HFF-Myc (cell line): Measurements from ENCODE around the gene SFSWAP.

Experiments
- DNase-seq: peaks from one replicate; pipeline ENCODE4 v3.0.0-alpha.2; 2011; ENCODE audit warnings: low read depth; ENCODE audit errors: extremely low read depth
- H3K4me3 ChIP-seq: replicated peaks from 2 replicates; pipeline ENCODE4 v1.5.1; 2011; ENCODE audit warnings: low read depth, mild to moderate bottlenecking, control low read depth, low read length
- TF ChIP-seq, protein P1 (sequence below): IDR thresholded peaks from 2 replicates; pipeline ENCODE4 v1.5.1; 2012; ENCODE audit warnings: mild to moderate bottlenecking, low read depth, low read length, control low read depth; ENCODE audit errors: missing control alignments

SFSWAP gene

GRCh38 chr12:131752451-131752850, 41.6 kb downstream of the SFSWAP start:
- no peak overlapping the region for H3K4me3 ChIP-seq
- TF ChIP-seq, protein P1, sequence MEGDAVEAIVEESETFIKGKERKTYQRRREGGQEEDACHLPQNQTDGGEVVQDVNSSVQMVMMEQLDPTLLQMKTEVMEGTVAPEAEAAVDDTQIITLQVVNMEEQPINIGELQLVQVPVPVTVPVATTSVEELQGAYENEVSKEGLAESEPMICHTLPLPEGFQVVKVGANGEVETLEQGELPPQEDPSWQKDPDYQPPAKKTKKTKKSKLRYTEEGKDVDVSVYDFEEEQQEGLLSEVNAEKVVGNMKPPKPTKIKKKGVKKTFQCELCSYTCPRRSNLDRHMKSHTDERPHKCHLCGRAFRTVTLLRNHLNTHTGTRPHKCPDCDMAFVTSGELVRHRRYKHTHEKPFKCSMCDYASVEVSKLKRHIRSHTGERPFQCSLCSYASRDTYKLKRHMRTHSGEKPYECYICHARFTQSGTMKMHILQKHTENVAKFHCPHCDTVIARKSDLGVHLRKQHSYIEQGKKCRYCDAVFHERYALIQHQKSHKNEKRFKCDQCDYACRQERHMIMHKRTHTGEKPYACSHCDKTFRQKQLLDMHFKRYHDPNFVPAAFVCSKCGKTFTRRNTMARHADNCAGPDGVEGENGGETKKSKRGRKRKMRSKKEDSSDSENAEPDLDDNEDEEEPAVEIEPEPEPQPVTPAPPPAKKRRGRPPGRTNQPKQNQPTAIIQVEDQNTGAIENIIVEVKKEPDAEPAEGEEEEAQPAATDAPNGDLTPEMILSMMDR = no peak
- DNase-seq = no peak

DNA sequence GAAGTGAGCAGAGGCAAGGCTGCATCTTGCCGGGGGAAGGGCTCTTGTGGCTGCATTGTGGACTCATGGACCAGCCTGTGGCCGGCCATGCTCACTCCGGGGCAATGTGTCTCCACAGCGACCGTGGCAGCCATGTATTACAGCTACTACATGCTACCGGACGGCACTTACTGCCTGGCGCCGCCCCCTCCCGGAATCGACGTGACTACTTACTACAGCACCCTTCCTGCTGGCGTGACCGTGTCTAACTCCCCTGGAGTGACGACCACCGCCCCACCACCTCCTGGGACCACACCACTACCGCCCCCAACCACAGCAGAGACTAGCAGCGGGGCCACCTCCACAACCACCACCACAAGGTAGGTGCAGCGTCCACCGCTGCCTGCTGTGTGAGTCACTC, 42.1 kb downstream of the SFSWAP start:
- H3K4me3 ChIP-seq = no peak overlapping the region
- TF ChIP-seq, protein P1 = no peak
- DNase-seq = no peak

- H3K4me3 ChIP-seq = no peak overlapping the region
- TF ChIP-seq, protein P1 = no peak
- DNase-seq = no peak
Measured at GRCh38 chr12:131753757-131754156, 42.9 kb downstream of the SFSWAP start.

- H3K4me3 ChIP-seq = no peak overlapping the region
- TF ChIP-seq, protein P1 = no peak
- DNase-seq = no peak
Measured at GRCh38 chr12:131754184-131754583, 43.3 kb downstream of the SFSWAP start.

DNA sequence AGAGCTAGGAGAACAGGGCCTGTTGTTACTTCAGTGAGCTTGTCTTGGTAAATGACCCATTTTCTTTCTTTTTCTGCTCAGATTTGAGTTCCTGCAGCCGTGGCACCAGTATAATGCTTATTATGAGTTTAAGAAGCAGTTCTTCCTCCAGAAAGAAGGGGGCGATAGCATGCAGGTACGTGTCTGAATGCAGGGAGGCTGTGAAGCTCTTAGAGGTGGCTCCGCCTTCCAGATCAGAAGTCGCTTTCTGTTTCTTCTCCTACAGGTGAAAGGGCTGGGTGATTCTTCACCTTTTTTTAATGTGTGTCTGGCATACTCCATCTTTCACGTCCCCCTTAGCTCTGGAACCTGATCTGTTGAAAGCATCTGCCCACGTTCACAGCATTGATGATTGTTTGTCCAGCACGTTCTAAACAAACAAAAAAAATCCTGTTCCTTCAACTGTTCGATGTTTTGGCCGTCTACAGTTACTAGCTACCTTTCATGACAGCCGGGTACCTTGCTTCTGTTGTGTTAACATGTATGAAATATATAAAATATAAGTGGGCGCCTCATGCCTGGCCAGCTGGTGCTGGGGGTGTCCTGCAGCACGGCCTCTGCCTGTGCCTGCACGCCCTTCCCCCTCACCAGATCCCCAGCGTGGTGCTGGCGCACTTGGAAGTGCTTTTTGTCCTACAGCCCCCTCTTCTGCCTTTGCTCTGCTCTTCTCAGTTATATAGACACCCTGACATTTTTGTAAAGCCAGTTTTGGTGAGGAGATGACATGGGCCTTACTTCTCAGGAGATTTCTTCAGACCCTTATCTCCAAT, 44.6 kb downstream of the SFSWAP start:
- no peak for DNase-seq
- TF ChIP-seq, protein P1 = peak; percentile 58
- no peak overlapping the region for H3K4me3 ChIP-seq

DNA sequence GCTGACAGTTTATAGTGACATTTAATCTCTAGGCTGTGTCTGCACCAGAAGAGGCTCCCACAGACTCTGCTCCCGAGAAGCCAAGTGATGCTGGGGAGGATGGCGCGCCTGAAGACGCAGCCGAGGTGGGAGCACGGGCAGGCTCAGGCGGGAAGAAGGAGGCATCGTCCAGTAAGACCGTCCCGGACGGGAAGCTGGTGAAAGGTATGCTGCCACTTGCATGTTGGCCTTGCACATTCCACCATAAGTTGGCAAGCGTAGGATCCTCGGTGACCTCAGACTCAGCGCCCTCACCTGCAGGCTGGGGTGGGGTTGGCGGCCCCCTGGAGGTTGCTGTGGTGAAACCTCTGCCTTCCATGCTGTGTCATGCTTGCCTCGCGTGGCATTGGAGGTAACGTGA, 45.6 kb downstream of the SFSWAP start:
- no peak for DNase-seq
- H3K4me3 ChIP-seq = no peak overlapping the region
- TF ChIP-seq, protein P1 = no peak
